Activated CD4-positive, CD25-positive, alpha-beta regulatory T cell treated with anti-CD3 and anti-CD28 coated beads, Interleukin-2, amount 50 U/mL, for 72 hours (primary cell): ENCODE data around the gene CIZ1.
A peak's percentile ranks its signal among the peaks of the same experiment; 100 is the strongest.

Experiments used
- DNase-seq: peaks from one replicate; pipeline ENCODE4 v3.0.0; 2021

CIZ1 gene

DNA sequence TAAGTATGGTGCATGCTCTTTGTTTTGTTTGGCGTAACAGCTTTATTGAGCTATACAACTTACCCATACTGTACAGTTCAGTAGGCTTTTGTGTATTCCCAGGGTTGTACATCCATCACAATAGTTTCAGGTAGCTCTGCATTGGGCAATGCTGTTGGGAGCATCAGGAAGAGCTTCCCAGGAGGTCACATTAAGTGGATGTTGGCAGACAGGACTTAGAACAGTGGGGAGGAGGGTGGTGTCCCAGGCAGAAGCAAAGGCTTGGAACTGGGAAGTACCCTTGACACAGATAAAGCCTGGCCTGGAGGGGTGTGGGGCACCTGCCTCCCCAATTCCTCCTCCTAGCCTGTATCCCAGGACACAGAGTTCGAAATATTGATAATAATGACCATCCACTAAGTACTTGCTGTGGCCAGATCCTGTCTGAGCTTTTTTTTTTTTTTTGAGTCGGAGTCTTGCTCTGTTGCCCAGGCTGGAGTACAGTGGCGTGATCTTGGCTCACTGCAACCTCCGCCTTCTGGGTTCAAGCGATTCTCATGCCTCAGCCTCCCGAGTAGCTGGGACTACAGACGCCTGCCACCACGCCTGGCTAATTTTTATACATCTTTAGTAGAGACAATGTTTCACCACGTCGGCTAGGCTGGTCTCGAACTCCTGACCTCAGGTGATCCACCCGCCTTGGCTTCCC lies 30.0 kb downstream of the CIZ1 start:
- DNase-seq, result no peak

- DNase-seq, result peak; percentile 64
These were observed 30.8 kb downstream of the CIZ1 start for GRCh38 chr9:128160603-128160987.

DNA sequence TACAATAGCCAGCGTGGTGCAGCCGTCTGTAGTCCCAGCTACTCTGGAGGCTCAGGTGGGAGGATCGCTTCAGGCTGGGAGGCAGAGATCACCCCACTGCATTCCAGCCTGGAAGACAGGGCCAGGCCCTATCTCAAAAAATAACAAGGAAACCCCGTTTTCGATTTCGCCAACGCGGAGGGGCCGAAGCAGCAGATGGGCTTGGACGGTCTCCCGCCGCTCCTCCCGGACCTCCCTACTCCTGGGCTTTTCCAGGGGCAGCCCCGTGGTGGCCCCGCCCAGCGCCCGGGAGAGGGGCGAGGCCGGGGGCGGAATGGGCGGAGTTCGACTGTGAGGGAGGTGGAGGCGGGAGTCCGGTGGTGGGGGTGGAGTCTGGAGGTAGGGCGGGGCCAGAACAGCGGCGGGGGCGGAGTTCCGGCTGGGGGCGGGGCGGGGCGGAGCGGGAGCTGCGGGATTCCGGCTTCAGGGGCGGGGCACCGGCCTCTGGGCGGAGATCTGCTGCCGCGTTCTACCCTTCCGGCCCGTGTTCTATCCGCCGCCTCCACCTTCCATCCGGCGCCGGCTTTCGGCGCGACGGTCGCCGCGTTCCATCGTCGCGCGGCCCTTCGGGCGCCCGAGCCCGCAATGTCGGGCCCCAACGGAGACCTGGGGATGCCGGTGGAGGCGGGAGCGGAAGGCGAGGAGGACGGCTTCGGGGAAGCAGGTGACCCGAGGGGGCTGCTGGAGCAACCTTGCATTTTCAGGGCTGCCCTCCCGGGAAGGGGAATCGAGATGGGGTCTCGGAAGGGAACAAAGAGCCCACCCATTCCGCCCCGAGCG lies 31.4 kb downstream of the CIZ1 start, which contains the start of gene BBLN:
Gene BBLN (plus strand): TSS at position 482 of the 819 bp plus-strand sequence. CDS start 143 bp downstream, at position 625.
- peak; percentile 96 for DNase-seq

GRCh38 chr9:128159522-128159783 lies 31.9 kb downstream of the CIZ1 start:
- DNase-seq, result peak; percentile 44

GRCh38 chr9:128155736-128156500 lies 35.5 kb downstream of the CIZ1 start:
- no peak for DNase-seq

DNA sequence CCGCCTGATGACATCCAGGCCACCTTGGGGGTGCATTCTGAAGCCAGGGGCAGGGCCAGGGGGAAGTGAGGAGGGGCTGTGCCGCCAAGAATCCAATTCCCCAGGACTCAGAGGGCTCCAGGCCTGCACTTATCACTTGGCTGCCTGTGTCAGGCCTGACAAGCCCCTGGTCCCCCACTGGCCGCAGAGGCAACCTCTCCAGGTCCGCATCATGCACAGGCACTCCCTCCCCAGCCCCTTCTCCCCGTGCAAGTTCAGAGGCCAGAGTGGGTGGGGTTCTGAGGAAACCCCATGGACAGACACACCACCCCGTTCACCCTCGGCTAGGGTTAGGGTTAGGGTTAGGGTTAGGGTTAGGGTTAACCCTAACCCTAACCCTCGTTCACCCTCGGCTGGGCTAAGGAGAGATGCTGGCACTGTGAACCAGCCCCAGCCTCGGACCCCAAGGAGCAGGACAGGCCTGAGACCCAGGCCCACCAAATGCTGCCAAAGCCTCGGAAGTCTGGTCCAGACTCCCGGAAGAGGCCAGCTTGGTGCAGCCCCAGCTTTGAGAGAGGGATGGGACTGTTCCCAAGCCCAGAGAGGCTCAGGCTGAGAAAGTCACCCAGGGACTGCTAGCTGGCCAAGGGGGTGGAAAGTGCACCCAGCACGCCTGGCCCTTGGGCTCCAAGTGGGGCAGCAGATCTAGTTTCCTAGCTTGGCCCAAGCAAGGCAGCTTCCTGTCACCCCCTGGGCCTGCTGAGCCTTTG lies 37.3 kb downstream of the CIZ1 start:
- DNase-seq, result no peak

DNA sequence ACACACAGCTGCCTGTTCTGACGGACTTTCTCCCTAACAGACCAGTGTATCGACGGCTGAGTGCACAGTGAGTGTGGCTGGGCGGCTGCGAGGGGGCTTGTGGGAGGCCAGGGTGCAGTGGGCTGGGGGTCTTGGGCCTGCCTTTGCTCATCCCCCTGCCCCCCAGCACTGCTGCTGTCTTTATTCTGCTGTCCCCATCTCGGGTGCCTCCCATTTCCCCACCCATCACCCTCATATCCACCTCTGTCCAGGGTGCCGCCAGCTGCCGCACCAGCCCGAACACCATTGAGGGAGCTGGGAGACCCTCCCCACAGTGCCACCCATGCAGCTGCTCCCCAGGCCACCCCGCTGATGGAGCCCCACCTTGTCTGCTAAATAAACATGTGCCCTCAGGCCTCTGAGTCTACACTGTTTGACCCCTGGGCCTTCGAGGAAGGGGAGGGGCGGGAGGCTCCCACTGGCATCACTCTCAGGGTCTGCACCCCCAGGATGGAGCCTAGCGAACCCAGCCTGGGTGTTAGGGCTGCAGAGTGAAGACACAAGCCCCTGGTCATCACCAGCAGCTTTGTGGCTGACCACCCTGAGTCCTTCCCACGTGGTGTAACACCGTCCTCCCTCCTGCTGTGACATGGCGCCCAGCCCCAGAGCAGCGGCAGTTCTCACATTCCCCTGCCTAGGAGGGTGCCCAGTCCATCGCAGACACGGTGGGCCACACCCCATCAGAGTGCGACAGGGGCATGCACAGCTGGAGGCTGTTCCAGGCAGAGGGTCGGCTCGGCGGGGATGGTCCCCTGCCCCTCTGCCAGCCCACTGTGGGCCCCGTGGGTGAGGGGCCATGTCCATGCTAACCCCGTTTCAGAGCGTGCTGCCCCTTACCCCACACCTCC lies 38.1 kb downstream of the CIZ1 start:
- DNase-seq, result no peak

DNA sequence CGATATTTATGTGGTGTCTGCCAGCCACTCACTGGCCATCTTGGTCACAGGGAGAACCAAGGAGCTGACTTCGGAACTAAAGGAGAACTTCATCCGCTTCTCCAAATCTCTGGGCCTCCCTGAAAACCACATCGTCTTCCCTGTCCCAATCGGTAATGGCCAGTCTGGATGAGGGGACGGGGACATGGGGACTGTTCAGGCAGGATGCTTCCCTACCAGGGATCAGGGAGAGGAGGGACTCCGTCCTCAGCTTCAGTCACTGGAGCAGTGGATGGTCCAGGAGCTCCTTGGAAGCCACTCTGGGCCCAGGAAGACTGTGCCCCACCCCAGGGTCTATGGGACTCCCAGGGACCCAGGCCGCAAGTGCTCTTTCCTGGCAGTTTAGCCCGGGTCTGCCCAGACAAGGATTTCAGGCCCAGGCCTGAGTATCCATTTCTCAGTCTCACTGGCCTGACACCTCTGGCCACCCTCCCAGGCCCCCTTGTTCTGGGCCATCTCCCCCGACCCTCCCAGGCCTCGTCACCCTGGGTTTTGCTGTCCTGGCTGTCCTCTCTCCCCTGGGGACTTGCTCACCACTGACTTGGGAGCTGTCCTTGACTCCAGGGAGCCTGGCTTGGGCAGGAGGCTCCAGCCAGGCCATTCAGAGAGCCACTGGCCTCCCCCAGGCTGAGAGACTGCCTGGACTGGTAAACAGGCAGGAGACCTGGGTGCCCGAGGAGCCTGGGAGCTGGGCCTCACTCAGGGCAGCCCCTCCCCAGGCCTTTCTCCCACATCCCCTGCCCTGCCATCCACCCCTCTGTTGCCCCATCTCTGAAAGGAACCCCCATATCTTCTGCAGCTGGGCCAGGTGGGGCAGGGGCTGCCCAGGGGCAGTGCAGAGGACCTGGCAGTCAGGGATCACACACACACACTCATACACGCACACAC lies 39.0 kb downstream of the CIZ1 start:
- DNase-seq, result no peak

- DNase-seq, result no peak
These were observed 39.9 kb downstream of the CIZ1 start for GRCh38 chr9:128151309-128152132.

- DNase-seq, result no peak
These were observed 40.6 kb downstream of the CIZ1 start for GRCh38 chr9:128150594-128151308.

DNA sequence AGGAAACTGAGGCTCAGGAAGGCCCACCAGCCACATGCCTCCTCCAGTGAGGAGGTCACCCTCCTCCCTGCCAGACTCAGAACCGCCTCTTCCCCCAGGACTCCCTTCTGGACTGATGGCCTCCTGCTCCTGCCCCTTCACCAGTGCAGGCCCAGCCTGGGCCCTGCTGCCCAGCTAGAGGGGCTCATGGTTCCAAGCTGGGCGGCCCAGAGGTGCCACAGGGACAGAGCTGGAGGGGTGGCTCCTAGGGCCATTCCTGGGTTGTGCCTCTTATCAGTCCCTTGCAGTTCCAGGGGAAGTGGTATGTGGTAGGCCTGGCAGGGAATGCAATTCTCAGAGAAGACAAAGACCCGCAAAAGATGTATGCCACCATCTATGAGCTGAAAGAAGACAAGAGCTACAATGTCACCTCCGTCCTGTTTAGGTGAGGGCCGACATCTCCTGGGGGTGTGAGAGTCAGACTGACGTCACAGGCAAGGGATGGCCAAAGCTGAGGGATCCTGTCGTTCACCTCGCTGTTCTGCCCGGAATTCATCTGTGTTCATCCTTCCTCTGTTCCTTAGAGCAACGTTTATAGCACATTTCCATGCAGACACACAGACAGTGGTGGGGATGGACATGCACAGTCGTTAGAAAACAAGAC lies 41.3 kb downstream of the CIZ1 start:
- DNase-seq, result no peak

DNA sequence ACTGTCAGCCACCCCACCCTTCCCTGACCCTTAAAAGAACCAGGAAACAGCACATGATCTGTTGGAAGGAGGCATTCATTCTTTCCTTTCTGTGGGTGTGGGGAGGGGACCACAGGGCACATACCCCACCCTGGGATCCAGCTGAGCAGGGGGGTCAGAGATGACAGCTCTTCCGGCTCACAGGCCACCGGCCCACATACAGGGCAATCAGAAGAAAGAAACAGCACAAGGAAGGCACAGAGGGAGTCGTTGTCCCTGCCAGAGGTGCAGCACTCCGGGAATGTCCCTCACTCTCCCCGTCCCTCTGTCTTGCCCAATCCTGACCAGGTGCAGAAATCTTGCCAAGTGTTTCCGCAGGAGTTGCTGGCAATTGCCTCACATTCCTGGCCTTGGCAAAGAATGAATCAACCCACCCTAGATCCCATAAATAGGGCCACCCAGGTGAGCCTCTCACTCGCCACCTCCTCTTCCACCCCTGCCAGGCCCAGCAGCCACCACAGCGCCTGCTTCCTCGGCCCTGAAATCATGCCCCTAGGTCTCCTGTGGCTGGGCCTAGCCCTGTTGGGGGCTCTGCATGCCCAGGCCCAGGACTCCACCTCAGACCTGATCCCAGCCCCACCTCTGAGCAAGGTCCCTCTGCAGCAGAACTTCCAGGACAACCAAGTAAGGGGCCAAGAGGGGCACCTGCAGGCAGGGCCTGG lies 42.2 kb downstream of the CIZ1 start, which contains the start of gene LCN2:
Gene LCN2 (plus strand): TSS at position 453 of the 701 bp plus-strand sequence. CDS start 73 bp downstream, at position 526.
- DNase-seq, result no peak

GRCh38 chr9:128148509-128149000 lies 42.8 kb downstream of the CIZ1 start:
- no peak for DNase-seq

- no peak for DNase-seq
These were observed 44.7 kb downstream of the CIZ1 start for GRCh38 chr9:128146591-128147120.

DNA sequence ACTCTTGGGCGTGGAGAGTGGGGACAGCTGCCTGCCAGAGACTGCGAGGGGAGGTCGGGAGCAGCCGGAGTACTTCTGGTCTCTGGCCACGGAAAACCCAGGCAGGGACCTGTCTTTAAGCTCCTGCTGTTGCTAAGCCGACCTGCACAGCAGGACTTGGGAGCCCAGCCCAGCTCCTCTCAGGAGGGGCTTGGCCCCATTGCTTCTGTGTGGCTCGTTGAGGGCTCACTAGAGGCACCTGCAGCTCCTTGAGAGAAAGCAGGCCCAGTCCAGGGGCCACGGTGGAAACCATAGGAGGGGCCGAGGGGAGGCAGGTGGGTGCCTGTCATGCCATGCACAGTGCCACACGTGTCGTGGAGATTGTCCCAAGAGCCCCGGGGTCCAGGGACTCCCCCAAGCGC lies 45.4 kb downstream of the CIZ1 start:
- no peak for DNase-seq

DNA sequence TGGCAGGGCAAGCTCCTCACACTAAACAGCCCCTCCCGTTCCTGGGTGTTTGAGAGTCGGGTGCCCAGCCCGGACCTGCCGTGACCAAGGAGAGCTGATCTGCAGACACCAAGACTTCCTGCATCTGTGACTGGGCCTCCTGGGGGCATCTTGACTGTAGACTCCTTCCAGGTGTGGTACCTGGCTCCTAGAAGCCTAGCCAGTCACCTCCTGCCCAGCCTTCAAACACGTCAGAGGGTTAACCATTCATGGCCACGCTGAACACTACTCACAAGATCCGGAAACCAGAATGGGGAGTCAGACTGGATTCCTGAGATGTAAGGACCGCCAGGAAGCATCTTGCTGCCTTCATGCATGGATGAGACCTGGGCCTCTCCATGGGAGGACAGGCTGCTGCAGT lies 45.8 kb downstream of the CIZ1 start:
- no peak for DNase-seq
